K562 (cell line): ENCODE measurements around the gene SRD5A1. TPM values are rescaled to one million over a fixed set of nuclear protein-coding genes. Genes with fewer than 3 reads are reported as not detected.
A peak's percentile ranks its signal among the peaks of the same experiment; 100 is the strongest.

ENCODE experiments used
- ATAC-seq: fragments of 200-7000 bp; cut with Tn5 transposase; 3 replicates; pipeline ENCODE4 v1.9.1; 2020; ENCODE audit warnings: moderate library complexity
- BruUV-seq: library from RNA; stranded (reverse); fragments of 400-500 nt; replicated peaks from 2 replicates; lab custom pipeline; 2021; lab: Mats Ljungman, UMichigan
- CTCF ChIA-PET: fragments of 300-600 bp; formaldehyde crosslinking; extraction: SDS; loops from one replicate; lab custom pipeline; 2021; ENCODE audit warnings: low intra/inter-chr PET ratio; lab: Yijun Ruan, JAX
- POLR2A ChIA-PET: fragments of 300-600, 350-650 bp; sonication (Branson Sonifier 250); formaldehyde crosslinking; extraction: SDS; loops from one replicate; lab custom pipeline; 2021; ENCODE audit warnings: antibody characterized with exemption, inconsistent platforms; lab: Yijun Ruan, JAX
- DNase-seq, 4 experiments: peaks; one replicate each; pipeline versions ENCODE4 v3.0.0 to v3.0.0-alpha.2; 2011 to 2018; ENCODE audit warnings: low spot score in 3 of 4, mixed read lengths in 3 of 4; ENCODE audit errors: extremely low read depth in 1 of 4
- FAIRE-seq: peaks from 2 replicates; lab custom pipeline; 2011; peaks lifted over from hg19 to GRCh38; lab: Jason Lieb, UNC
- H2AFZ ChIP-seq: 2 replicates; pipeline ENCODE4 v1.6.0; 2011; ENCODE audit warnings: low read depth, low read length, control low read depth, inconsistent platforms
- H3K27ac ChIP-seq: fragments of 200-600 bp; 3 replicates; pipeline ENCODE4 v1.8.0; 2011; ENCODE audit warnings: low read depth, mild to moderate bottlenecking, control low read depth, inconsistent platforms, low read length, moderate library complexity, mixed read lengths; ENCODE audit errors: extremely low read depth
- H3K27me3 ChIP-seq, 2 experiments: fragments of 300-600 bp in 1 of 2; 2 replicates in 1 of 2; 3 replicates in 1 of 2; pipeline versions ENCODE4 v1.6.0 to v1.8.0; 2011; ENCODE audit warnings: inconsistent platforms in 2 of 2, low read length in 2 of 2, mild to moderate bottlenecking in 1 of 2, mixed read lengths in 1 of 2, moderate library complexity in 1 of 2; ENCODE audit not compliant: control insufficient read depth in 2 of 2, insufficient read depth in 2 of 2
- H3K36me3 ChIP-seq: fragments of 300-600 bp; 3 replicates; pipeline ENCODE4 v1.8.0; 2011; ENCODE audit warnings: mild to moderate bottlenecking, low read length, inconsistent platforms; ENCODE audit not compliant: control insufficient read depth, insufficient read depth
- H3K4me1 ChIP-seq, 2 experiments: fragments of 200-600 bp in 1 of 2; replicated peaks in 1 of 2; 2 replicates in 1 of 2; 3 replicates in 1 of 2; pipeline versions ENCODE4 v1.5.1 to v1.8.0; 2011; ENCODE audit warnings: inconsistent platforms in 2 of 2, low read length in 2 of 2, mild to moderate bottlenecking in 1 of 2, mixed read lengths in 1 of 2, moderate library complexity in 1 of 2; ENCODE audit not compliant: control insufficient read depth in 2 of 2, insufficient read depth in 2 of 2
- H3K4me2 ChIP-seq: 2 replicates; pipeline ENCODE4 v1.6.1; 2011; ENCODE audit warnings: low read length, control low read depth, inconsistent platforms, mixed read lengths; ENCODE audit not compliant: insufficient read depth
- H3K4me3 ChIP-seq: fragments of 200-600 bp; sonication (generic), shearing (Covaris generic); 2 replicates; pipeline ENCODE4 v1.5.1; 2016; ENCODE audit warnings: control low read depth, inconsistent platforms
- H3K79me2 ChIP-seq: fragments of 200-600 bp; 3 replicates; pipeline ENCODE4 v1.8.0; 2011; ENCODE audit warnings: low read length, inconsistent platforms; ENCODE audit not compliant: control insufficient read depth, insufficient read depth
- H3K9ac ChIP-seq, 2 experiments: 2 replicates each; pipeline versions ENCODE4 v1.6.0 to v1.6.1; 2011; ENCODE audit warnings: low read depth in 2 of 2, low read length in 2 of 2, control low read depth in 1 of 2, inconsistent platforms in 1 of 2, mild to moderate bottlenecking in 1 of 2, mixed read lengths in 1 of 2; ENCODE audit not compliant: insufficient read depth in 1 of 2
- H3K9me1 ChIP-seq: one replicate; pipeline ENCODE4 v1.6.0; 2011; ENCODE audit warnings: inconsistent platforms, mild to moderate bottlenecking, low read length, moderate library complexity; ENCODE audit not compliant: control insufficient read depth, insufficient read depth
- H3K9me3 ChIP-seq: replicated peaks from 2 replicates; pipeline ENCODE4 v1.5.1; 2011; ENCODE audit warnings: low read depth, low read length, inconsistent platforms; ENCODE audit not compliant: control insufficient read depth, insufficient read depth
- H4K20me1 ChIP-seq: replicated peaks from 2 replicates; pipeline ENCODE4 v1.6.1; 2011; ENCODE audit warnings: low read length, inconsistent platforms, mixed read lengths; ENCODE audit not compliant: control insufficient read depth, insufficient read depth
- BCLAF1 ChIP-seq, 2 experiments: fragments of 450-650 bp in 1 of 2; IDR thresholded peaks; 2 replicates each; pipeline ENCODE4 v1.6.1; 2011 to 2017; ENCODE audit warnings: low read depth in 2 of 2, antibody characterized with exemption in 1 of 2, borderline replicate concordance in 1 of 2, low read length in 1 of 2, mild to moderate bottlenecking in 1 of 2, mixed read lengths in 1 of 2; ENCODE audit not compliant: control insufficient read depth in 1 of 2
- CREBBP ChIP-seq: IDR thresholded peaks from one replicate; pipeline ENCODE4 v1.6.1; 2012; ENCODE audit warnings: low read depth, mild to moderate bottlenecking, control low read depth, inconsistent platforms, low read length
- KHSRP ChIP-seq: fragments of 450-650 bp; IDR thresholded peaks from 2 replicates; pipeline ENCODE4 v1.6.1; 2017
- NFIC ChIP-seq: fragments of 450-650 bp; IDR thresholded peaks from 2 replicates; pipeline ENCODE4 v1.6.1; 2017; ENCODE audit warnings: mild to moderate bottlenecking, inconsistent platforms
- NUFIP1 ChIP-seq: fragments of 450-650 bp; IDR thresholded peaks from 2 replicates; pipeline ENCODE4 v1.6.1; 2018; ENCODE audit not compliant: partially characterized antibody
- THRAP3 ChIP-seq: fragments of 450-650 bp; IDR thresholded peaks from 2 replicates; pipeline ENCODE4 v1.6.1; 2016; ENCODE audit warnings: mild to moderate bottlenecking, inconsistent platforms, borderline replicate concordance
- ZNF217 ChIP-seq: sonication (generic); formaldehyde crosslinking; IDR thresholded peaks from 2 replicates; pipeline ENCODE4 v1.8.0; 2022; ENCODE audit warnings: mild to moderate bottlenecking, missing genetic modification reagents
- WGBS: fragments of 100-300 bp; shearing (Covaris generic); methylation state at CpG from one replicate; pipeline ENCODE4 v1.1.6; 2016; ENCODE audit warnings: low coverage, mixed read lengths; ENCODE audit not compliant: insufficient coverage; ENCODE audit errors: missing lambda C conversion rate; 5-methylcytosine and 5-hydroxymethylcytosine counted together
- in situ Hi-C: fragments of 300-500 bp; cut with MboI; formaldehyde crosslinking; loops from 4 replicates; pipeline ENCODE4 v1.15.0; 2018; ENCODE audit warnings: inconsistent platforms, mixed read lengths
- intact Hi-C: fragments of 100-400 bp; cut with micrococcal nuclease; formaldehyde crosslinking; loops from 2 replicates; pipeline ENCODE4 v1.14.2; 2022
- polyA plus RNA-seq, 8 experiments: library from polyadenylated mRNA; depleted of rRNA in 4 of 8; stranded (reverse) in 5 of 8; unstranded in 3 of 8; fragments of >200 nt; fragmentation: Nextera tagmentation in 2 of 8; fragmentation: Illumina TruSeq in 1 of 8; extraction: Ambion mirVana in 2 of 8; extraction: Trizol in 1 of 8; gene quantifications; 2 replicates each; pipeline versions ENCODE4 v1.2.1 to v1.2.3, GENCODE V29; 2011 to 2014; ENCODE audit warnings: inconsistent platforms in 1 of 8, missing spikeins in 1 of 8
- total RNA-seq, 7 experiments: library from RNA; depleted of rRNA in 6 of 7; stranded (reverse); fragments of >200 nt in 6 of 7; fragmentation: Illumina TruSeq in 2 of 7; extraction: Trizol in 2 of 7; gene quantifications; 2 replicates each; pipeline versions ENCODE4 v1.2.1 to v1.2.3, GENCODE V29; 2011 to 2021; ENCODE audit warnings: low replicate concordance in 1 of 7

Gene SRD5A1
- total and polyA plus RNA-seq, 9 of the 15 experiments (the other 6 are each of a cell fraction or from before 2014, with no cell fraction given) = 1.3 to 22.6 (median 8.1) TPM

GRCh38 chr5:6587171-6587570 lies 46.1 kb upstream of the SRD5A1 start:
- CTCF ChIA-PET = no interaction called here
- DNase-seq (no peak), FAIRE-seq (no peak), ATAC-seq (no peak)
- Histone ChIP-seq H3K4me3 (no peak overlapping the region), H3K4me2 (no peak overlapping the region), H3K9me1 (peaks cover 3% of the 10 kb centered on the region), H3K36me3 (no peaks in the 10 kb centered on the region), H3K9ac (no peak overlapping the region), H2AFZ (no peak overlapping the region), H3K4me1 (peaks cover 0 to 16% of the 10 kb centered on the region in 2 experiments; a peak in 2 of 5 replicates), H3K9me3 (no peaks in the 10 kb centered on the region), H3K27ac (no peak overlapping the region), H3K27me3 (peaks cover 36 to 49% of the 10 kb centered on the region in 2 experiments), H3K79me2 (no peaks in the 10 kb centered on the region), H4K20me1 (0 out of 2 replicates have a peak, but pooled peaks cover 6% of the 10 kb centered on the region)
- WGBS = 30% methylated on average over 9 of the region's 9 CpGs
- no peak for TF ChIP-seq THRAP3
- peak; percentile 40 for TF ChIP-seq NFIC
- TF ChIP-seq ZNF217 (CRISPR knock-in tag) = no peak
- in situ Hi-C loops (no loop called here), intact Hi-C loops (no loop called here)
- POLR2A ChIA-PET = interaction anchor here (0.6 to 0.8 kb wide), 2 partner anchors 20 to 675 kb away, joined by 3 to 4 read pairs; no protein-coding TSS in a partner anchor
- BruUV-seq = no TSS peak

DNA sequence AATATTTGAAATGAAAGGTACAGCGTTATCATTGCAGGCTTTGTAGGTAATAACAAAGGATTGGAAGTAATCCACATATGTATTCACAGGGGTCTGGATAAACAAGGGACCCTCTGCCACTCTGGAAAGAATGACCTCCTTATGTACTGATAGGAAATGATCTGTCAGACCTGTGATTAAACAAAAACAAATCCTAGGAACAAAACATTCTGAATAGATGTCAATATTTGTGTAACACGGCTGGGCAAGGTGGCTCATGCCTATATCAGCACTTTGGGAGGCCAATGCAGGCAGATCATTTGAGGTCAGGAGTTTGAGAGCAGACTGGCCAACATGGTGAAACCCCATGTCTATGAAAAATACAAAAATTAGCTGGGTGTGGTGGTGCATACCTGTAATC lies 42.7 kb upstream of the SRD5A1 start:
- Histone ChIP-seq H4K20me1 (no peaks in the 10 kb centered on the region), H3K4me3 (no peak overlapping the region), H3K9me3 (no peaks in the 10 kb centered on the region), H3K79me2 (no peaks in the 10 kb centered on the region), H3K27me3 (peaks cover 12 to 17% of the 10 kb centered on the region in 2 experiments; a peak in 4 of 5 replicates), H3K9ac (no peak overlapping the region), H3K4me2 (no peak overlapping the region), H2AFZ (no peak overlapping the region), H3K27ac (no peak overlapping the region), H3K9me1 (no peaks in the 10 kb centered on the region), H3K4me1 (peaks cover 0 to 4% of the 10 kb centered on the region in 2 experiments; a peak in 2 of 5 replicates), H3K36me3 (no peaks in the 10 kb centered on the region)
- no peak for FAIRE-seq
- 41% methylated on average over 2 of the region's 2 CpGs for WGBS
- POLR2A ChIA-PET = no interaction called here
- no peak for ATAC-seq
- DNase-seq = no peak
- in situ Hi-C loops = no loop called here
- CTCF ChIA-PET = no interaction called here
- BruUV-seq = no TSS peak
- intact Hi-C loops = no loop called here
- TF ChIP-seq NUFIP1 (no peak), KHSRP (no peak), BCLAF1 (IDR thresholded peaks at IDR 0.05; ENCODE audit: borderline replicate concordance in 1 of 2, control insufficient read depth in 1 of 2, low read depth in 2 of 2, low read length in 1 of 2) (no peak), CREBBP (no peak)
